OCI-LY7 (cell line): ENCODE measurements around the gene LRIT1. TPM values are rescaled to one million over a fixed set of nuclear protein-coding genes. Genes with fewer than 3 reads are reported as not detected.

Source experiments
- BruUV-seq: library from RNA; stranded (reverse); fragments of 400-500 nt; replicated peaks from 2 replicates; lab custom pipeline; 2021; lab: Mats Ljungman, UMichigan
- CTCF ChIA-PET: fragments of 300-600 bp; sonication (Branson Sonifier 250); formaldehyde crosslinking; loops from one replicate; lab custom pipeline; 2022; ENCODE audit warnings: antibody characterized with exemption; ENCODE audit not compliant: unreplicated experiment; lab: Charles Lee
- POLR2A ChIA-PET: fragments of 300-600 bp; sonication (Branson Sonifier 250); formaldehyde crosslinking; loops from one replicate; lab custom pipeline; 2022; ENCODE audit warnings: antibody characterized with exemption; lab: Charles Lee
- DNase-seq: peaks from one replicate; pipeline ENCODE4 v3.0.0-alpha.2; 2015; ENCODE audit warnings: low spot score
- H2AFZ ChIP-seq: fragments of 200-600 bp; sonication (generic), shearing (Covaris generic); 2 replicates; pipeline ENCODE4 v1.6.1; 2014; ENCODE audit warnings: mild to moderate bottlenecking, antibody characterized with exemption, low read length, moderate library complexity
- H3K27ac ChIP-seq: fragments of 200-600 bp; sonication (generic); 2 replicates; pipeline ENCODE4 v1.5.1; 2014; ENCODE audit warnings: mixed run types, low read depth, mild to moderate bottlenecking, moderate library complexity, low read length, inconsistent platforms; ENCODE audit not compliant: poor library complexity, severe bottlenecking
- H3K36me3 ChIP-seq: fragments of 200-600 bp; sonication (generic); 2 replicates; pipeline ENCODE4 v1.6.1; 2014; ENCODE audit warnings: mild to moderate bottlenecking, antibody characterized with exemption, low read length, moderate library complexity, mixed read lengths; ENCODE audit not compliant: insufficient read depth
- H3K4me1 ChIP-seq: fragments of 200-600 bp; sonication (generic); 2 replicates; pipeline ENCODE4 v1.5.1; 2014; ENCODE audit warnings: mild to moderate bottlenecking, low read length; ENCODE audit not compliant: insufficient read depth, poor library complexity, severe bottlenecking
- H3K4me2 ChIP-seq: fragments of 200-600 bp; sonication (generic); 2 replicates; pipeline ENCODE4 v1.6.1; 2014; ENCODE audit warnings: mild to moderate bottlenecking, low read length
- H3K4me3 ChIP-seq: fragments of 200-600 bp; sonication (generic); 2 replicates; pipeline ENCODE4 v1.5.1; 2014; ENCODE audit warnings: mild to moderate bottlenecking, low read depth, low read length; ENCODE audit not compliant: poor library complexity, severe bottlenecking
- H3K79me2 ChIP-seq: fragments of 200-600 bp; sonication (generic); 2 replicates; pipeline ENCODE4 v1.6.1; 2016; ENCODE audit warnings: low read depth, mild to moderate bottlenecking, low read length, moderate library complexity, mixed read lengths; ENCODE audit not compliant: insufficient read depth
- H3K9me2 ChIP-seq: fragments of 200-600 bp; sonication (generic); 2 replicates; pipeline ENCODE4 v1.6.1; 2016; ENCODE audit warnings: mild to moderate bottlenecking, low read length, mixed read lengths; ENCODE audit not compliant: insufficient read depth
- H3K9me3 ChIP-seq: fragments of 200-600 bp; sonication (generic); 2 replicates; pipeline ENCODE4 v1.6.1; 2014; ENCODE audit warnings: mild to moderate bottlenecking, mixed run types, low read length, mixed read lengths
- H4K20me1 ChIP-seq: fragments of 200-600 bp; sonication (generic); 2 replicates; pipeline ENCODE4 v1.6.1; 2014; ENCODE audit warnings: mild to moderate bottlenecking, antibody characterized with exemption, low read length, moderate library complexity, mixed read lengths; ENCODE audit not compliant: insufficient read depth
- CTCF ChIP-seq: fragments of 200-600 bp; sonication (generic); conservative IDR thresholded peaks from 2 replicates; pipeline ENCODE4 v1.5.1; 2014; ENCODE audit warnings: mild to moderate bottlenecking, antibody characterized with exemption, low read length, moderate library complexity, mixed read lengths
- EZH2phosphoT487 ChIP-seq: fragments of 200-600 bp; sonication (generic); IDR thresholded peaks from 2 replicates; pipeline ENCODE4 v1.6.1; 2018; ENCODE audit warnings: low read depth, borderline replicate concordance, mild to moderate bottlenecking, mixed run types, antibody characterized with exemption, low read length, moderate library complexity, mixed read lengths
- intact Hi-C: fragments of 100-400 bp; cut with micrococcal nuclease; formaldehyde crosslinking; loops from one replicate; pipeline ENCODE4 v1.10.0; 2022; ENCODE audit not compliant: unreplicated experiment
- total RNA-seq, 2 experiments: library from RNA; depleted of rRNA in 1 of 2; stranded (reverse); fragments of >200 nt in 1 of 2; shearing (Covaris generic) in 1 of 2; gene quantifications; 2 replicates each; pipeline ENCODE4 v1.2.3, GENCODE V29; 2014 to 2022

Gene LRIT1
- total RNA-seq, 2 experiments from 2014 or later: not detected

GRCh38 chr10:84233940-84234339, 7.4 kb downstream of the LRIT1 start:
- no peaks in the 10 kb centered on the region for H3K9me3 ChIP-seq
- ChIA-PET CTCF (no interaction called here), POLR2A (no interaction called here)
- H3K4me1 ChIP-seq: no peaks in the 10 kb centered on the region
- H3K4me3 ChIP-seq: no peak overlapping the region
- no peak overlapping the region for H2AFZ ChIP-seq
- no peaks in the 10 kb centered on the region for H4K20me1 ChIP-seq
- BruUV-seq: no TSS peak
- no peak overlapping the region for H3K27ac ChIP-seq
- no peak for DNase-seq
- no peak overlapping the region for H3K4me2 ChIP-seq
- H3K9me2 ChIP-seq: no peaks in the 10 kb centered on the region
- TF ChIP-seq CTCF: no peak
- TF ChIP-seq EZH2phosphoT487: no peak
- H3K79me2 ChIP-seq: no peaks in the 10 kb centered on the region
- intact Hi-C loops: no loop called here
- no peaks in the 10 kb centered on the region for H3K36me3 ChIP-seq

GRCh38 chr10:84232376-84232775, 9.0 kb downstream of the LRIT1 start:
- H3K4me3 ChIP-seq: no peak overlapping the region
- POLR2A ChIA-PET: no interaction called here
- CTCF ChIA-PET: no interaction called here
- TF ChIP-seq CTCF (no peak), EZH2phosphoT487 (no peak)
- H4K20me1 ChIP-seq: no peaks in the 10 kb centered on the region
- H3K27ac ChIP-seq: no peak overlapping the region
- H3K36me3 ChIP-seq: no peaks in the 10 kb centered on the region
- H3K9me3 ChIP-seq: no peaks in the 10 kb centered on the region
- H3K79me2 ChIP-seq: no peaks in the 10 kb centered on the region
- no peaks in the 10 kb centered on the region for H3K4me1 ChIP-seq
- no peak for DNase-seq
- H3K9me2 ChIP-seq: no peaks in the 10 kb centered on the region
- intact Hi-C loops: no loop called here
- no peak overlapping the region for H2AFZ ChIP-seq
- no TSS peak for BruUV-seq
- no peak overlapping the region for H3K4me2 ChIP-seq

GRCh38 chr10:84230359-84230758, 11.0 kb downstream of the LRIT1 start:
- intact Hi-C loops: no loop called here
- H2AFZ ChIP-seq: no peak overlapping the region
- H3K36me3 ChIP-seq: no peaks in the 10 kb centered on the region
- no peak overlapping the region for H3K4me3 ChIP-seq
- H4K20me1 ChIP-seq: no peaks in the 10 kb centered on the region
- no peaks in the 10 kb centered on the region for H3K9me3 ChIP-seq
- BruUV-seq: no TSS peak
- ChIA-PET POLR2A (no interaction called here), CTCF (no interaction called here)
- no peaks in the 10 kb centered on the region for H3K4me1 ChIP-seq
- DNase-seq: no peak
- H3K9me2 ChIP-seq: no peaks in the 10 kb centered on the region
- H3K27ac ChIP-seq: no peak overlapping the region
- no peak overlapping the region for H3K4me2 ChIP-seq
- H3K79me2 ChIP-seq: no peaks in the 10 kb centered on the region
- TF ChIP-seq EZH2phosphoT487: no peak
- no peak for TF ChIP-seq CTCF
